Right atrium auricular region (tissue), 2 donors: ENCODE data around the gene CFAP45. TPM values are rescaled to one million over a fixed set of nuclear protein-coding genes. Genes with fewer than 3 reads are reported as not detected.
A peak's percentile ranks its signal among the peaks of the same experiment; 100 is the strongest.

ENCODE experiments used
- DNase-seq: peaks from one replicate; pipeline ENCODE4 v3.0.0-alpha.2; 2019; ENCODE audit warnings: low spot score
- H3K27ac ChIP-seq, 2 donors: fragments of 200-600 bp; sonication (generic); 1 replicate in 1 of 2; 2 replicates in 1 of 2; pipeline ENCODE4 v1.5.1; 2016 to 2019
- H3K27me3 ChIP-seq, 2 donors: fragments of 200-600 bp; sonication (generic); one replicate each; pipeline versions ENCODE4 v1.5.1 to v1.6.0; 2017 to 2019
- H3K36me3 ChIP-seq: fragments of 200-600 bp; sonication (generic); one replicate; pipeline ENCODE4 v1.5.1; 2016
- H3K4me1 ChIP-seq, 2 donors: fragments of 200-600 bp; sonication (generic); one replicate each; pipeline versions ENCODE4 v1.5.1 to v1.6.0; 2017 to 2019
- H3K4me3 ChIP-seq, 2 donors: fragments of 200-600 bp; sonication (generic); 1 replicate in 1 of 2; 2 replicates in 1 of 2; pipeline ENCODE4 v1.5.1; 2017 to 2019; ENCODE audit warnings: mild to moderate bottlenecking in 1 of 2, moderate library complexity in 1 of 2
- H3K9me3 ChIP-seq, 2 donors: fragments of 200-600 bp; sonication (generic); one replicate each; pipeline ENCODE4 v1.5.1; 2019
- total RNA-seq, 2 donors: library from RNA; depleted of rRNA; stranded (reverse); fragments of >200 nt; gene quantifications; one replicate each; pipeline ENCODE4 v1.1.0, GENCODE V29; 2016
- TF ChIP-seq, protein P1 (sequence below), 2 donors: fragments of 200-600 bp; sonication (generic); IDR thresholded peaks; one replicate each; pipeline ENCODE4 v1.5.1; 2019; ENCODE audit warnings: antibody characterized with exemption in 2 of 2

CFAP45 gene
- total RNA-seq, 2 donors from 2014 or later: 0.86 to 1.3 TPM

DNA sequence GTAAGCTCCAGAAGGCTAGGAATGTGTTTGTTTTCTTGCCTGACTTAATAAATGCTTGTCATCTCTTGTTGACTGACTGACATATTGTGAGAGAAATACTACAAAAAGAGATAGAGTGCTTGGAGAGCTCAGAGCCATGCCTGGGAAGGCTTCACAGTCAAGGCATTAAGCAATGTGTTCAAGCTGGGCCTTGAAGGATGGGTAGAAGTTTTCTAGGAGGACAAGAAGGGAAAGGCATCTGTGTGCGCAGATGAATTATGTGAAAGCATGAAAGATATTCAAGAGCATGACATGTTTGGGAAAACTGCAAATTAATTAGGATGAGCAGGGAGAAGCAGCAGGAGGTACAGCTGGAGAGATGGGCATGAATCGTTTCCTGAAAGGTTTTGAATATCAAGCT, 67.7 kb downstream of the CFAP45 start:
- Histone ChIP-seq H3K27ac (no peak overlapping the region), H3K27me3 (no peaks in the 10 kb centered on the region), H3K36me3 (peaks cover 18% of the 10 kb centered on the region), H3K4me3 (no peak overlapping the region), H3K4me1 (peaks cover 0 to 19% of the 10 kb centered on the region in 2 donors), H3K9me3 (no peaks in the 10 kb centered on the region)
- DNase-seq: no peak
- TF ChIP-seq, protein P1, sequence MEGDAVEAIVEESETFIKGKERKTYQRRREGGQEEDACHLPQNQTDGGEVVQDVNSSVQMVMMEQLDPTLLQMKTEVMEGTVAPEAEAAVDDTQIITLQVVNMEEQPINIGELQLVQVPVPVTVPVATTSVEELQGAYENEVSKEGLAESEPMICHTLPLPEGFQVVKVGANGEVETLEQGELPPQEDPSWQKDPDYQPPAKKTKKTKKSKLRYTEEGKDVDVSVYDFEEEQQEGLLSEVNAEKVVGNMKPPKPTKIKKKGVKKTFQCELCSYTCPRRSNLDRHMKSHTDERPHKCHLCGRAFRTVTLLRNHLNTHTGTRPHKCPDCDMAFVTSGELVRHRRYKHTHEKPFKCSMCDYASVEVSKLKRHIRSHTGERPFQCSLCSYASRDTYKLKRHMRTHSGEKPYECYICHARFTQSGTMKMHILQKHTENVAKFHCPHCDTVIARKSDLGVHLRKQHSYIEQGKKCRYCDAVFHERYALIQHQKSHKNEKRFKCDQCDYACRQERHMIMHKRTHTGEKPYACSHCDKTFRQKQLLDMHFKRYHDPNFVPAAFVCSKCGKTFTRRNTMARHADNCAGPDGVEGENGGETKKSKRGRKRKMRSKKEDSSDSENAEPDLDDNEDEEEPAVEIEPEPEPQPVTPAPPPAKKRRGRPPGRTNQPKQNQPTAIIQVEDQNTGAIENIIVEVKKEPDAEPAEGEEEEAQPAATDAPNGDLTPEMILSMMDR (IDR thresholded peaks at IDR 0.05): no peak

- Histone ChIP-seq H3K4me3 (no peak overlapping the region), H3K9me3 (no peaks in the 10 kb centered on the region), H3K36me3 (peaks cover 12% of the 10 kb centered on the region), H3K27me3 (no peaks in the 10 kb centered on the region), H3K27ac (no peak overlapping the region), H3K4me1 (peaks cover 0 to 19% of the 10 kb centered on the region in 2 donors)
- DNase-seq: no peak
- TF ChIP-seq, protein P1 (IDR thresholded peaks at IDR 0.05): no peak
Observed at GRCh38 chr1:159831412-159832141, 68.4 kb downstream of the CFAP45 start.

GRCh38 chr1:159830722-159831121, 69.2 kb downstream of the CFAP45 start:
- DNase-seq: no peak
- TF ChIP-seq, protein P1 (IDR thresholded peaks at IDR 0.05): no peak
- peaks cover 8% of the 10 kb centered on the region for H3K36me3 ChIP-seq

DNA sequence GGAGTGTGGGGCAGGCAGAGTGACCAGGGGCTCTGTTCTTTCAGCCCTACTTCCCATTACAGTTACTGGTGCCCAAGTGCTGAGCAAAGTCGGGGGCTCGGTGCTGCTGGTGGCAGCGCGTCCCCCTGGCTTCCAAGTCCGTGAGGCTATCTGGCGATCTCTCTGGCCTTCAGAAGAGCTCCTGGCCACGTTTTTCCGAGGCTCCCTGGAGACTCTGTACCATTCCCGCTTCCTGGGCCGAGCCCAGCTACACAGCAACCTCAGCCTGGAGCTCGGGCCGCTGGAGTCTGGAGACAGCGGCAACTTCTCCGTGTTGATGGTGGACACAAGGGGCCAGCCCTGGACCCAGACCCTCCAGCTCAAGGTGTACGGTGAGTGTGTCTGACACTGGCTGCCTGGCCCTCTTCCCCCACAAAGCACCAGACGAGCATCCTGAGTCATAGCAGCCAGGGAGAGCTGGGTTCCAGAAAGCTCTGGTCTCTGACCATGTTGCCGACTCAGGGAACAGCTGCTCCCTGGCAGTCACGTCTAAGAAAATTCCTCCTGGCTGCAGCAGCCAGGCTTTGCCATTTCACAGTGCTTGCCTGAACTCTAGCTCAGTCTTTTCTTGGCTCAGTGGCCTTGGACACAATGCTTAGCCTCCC, 70.0 kb downstream of the CFAP45 start:
- DNase-seq: peak; percentile 64
- Histone ChIP-seq H3K9me3 (no peaks in the 10 kb centered on the region), H3K4me3 (no peak overlapping the region), H3K4me1 (peaks cover 0 to 19% of the 10 kb centered on the region in 2 donors), H3K36me3 (peaks cover under 1% of the 10 kb centered on the region), H3K27me3 (no peaks in the 10 kb centered on the region), H3K27ac (no peak overlapping the region)
- TF ChIP-seq, protein P1 (IDR thresholded peaks at IDR 0.05): no peak

More at GRCh38 chr1:159830722-159831121, 69.2 kb downstream of the CFAP45 start:
- Histone ChIP-seq H3K4me3 (no peak overlapping the region), H3K4me1 (peaks cover 0 to 19% of the 10 kb centered on the region in 2 donors), H3K27ac (no peak overlapping the region), H3K27me3 (no peaks in the 10 kb centered on the region), H3K9me3 (no peaks in the 10 kb centered on the region)

DNA sequence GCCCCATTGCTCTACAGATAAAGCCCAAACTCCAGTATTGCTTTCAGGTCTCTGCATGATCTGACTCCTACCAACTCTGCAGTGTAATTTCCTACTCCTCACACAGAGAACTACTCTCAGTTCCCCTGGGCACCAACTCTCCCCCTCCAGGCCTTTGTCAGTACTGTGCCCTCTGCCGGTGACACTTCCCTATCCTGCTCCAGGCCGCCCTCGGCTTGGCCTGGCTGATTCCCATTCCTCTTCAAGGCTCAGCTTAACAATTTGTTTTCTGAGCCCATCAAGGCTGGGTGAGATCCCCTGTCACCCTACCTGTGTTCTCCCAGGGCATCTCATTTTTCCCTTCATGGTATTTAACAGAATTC, 70.7 kb downstream of the CFAP45 start:
- Histone ChIP-seq H3K4me1 (peaks cover 0 to 19% of the 10 kb centered on the region in 2 donors), H3K4me3 (no peak overlapping the region), H3K27ac (no peak overlapping the region), H3K9me3 (no peaks in the 10 kb centered on the region), H3K27me3 (no peaks in the 10 kb centered on the region), H3K36me3 (no peaks in the 10 kb centered on the region)
- DNase-seq: peak; percentile 60
- TF ChIP-seq, protein P1 (IDR thresholded peaks at IDR 0.05): peak; percentile 31 to 67
